K562 (cell line): ENCODE data around the gene LMNB1.

Experiments
- CTCF ChIP-seq, 3 experiments: IDR thresholded peaks in 2 of 3; conservative IDR thresholded peaks in 1 of 3; 2 replicates each; pipeline ENCODE4 v1.5.1; 2011 to 2012; ENCODE audit warnings: low read length in 3 of 3, mild to moderate bottlenecking in 3 of 3, control low read depth in 2 of 3, improper control_type of control experiment in 1 of 3, inconsistent platforms in 1 of 3, low read depth in 1 of 3, mixed read lengths in 1 of 3, moderate library complexity in 1 of 3; ENCODE audit not compliant: insufficient read depth in 2 of 3
- DACH1 ChIP-seq: fragments of 450-650 bp; IDR thresholded peaks from 2 replicates; pipeline ENCODE4 v1.6.1; 2018; ENCODE audit not compliant: partially characterized antibody
- NFIC ChIP-seq: fragments of 450-650 bp; IDR thresholded peaks from 2 replicates; pipeline ENCODE4 v1.6.1; 2017; ENCODE audit warnings: mild to moderate bottlenecking, inconsistent platforms
- ZNF174 ChIP-seq: fragments of 250-450 bp; sonication (Bioruptor Pico); IDR thresholded peaks from 2 replicates; pipeline ENCODE4 v1.4.0; 2020; ENCODE audit warnings: mild to moderate bottlenecking

- TF ChIP-seq ZNF174 (CRISPR knock-in tag) (no peak), CTCF (IDR thresholded peaks at IDR 0.05 in 2 of 3, conservative IDR thresholded peaks at IDR 0.05 in 1 of 3; ENCODE audit: insufficient read depth in 2 of 3, low read depth in 1 of 3, low read length in 3 of 3) (no peak), DACH1 (no peak), NFIC (no peak)
Measured at GRCh38 chr5:126742425-126742824, 34.5 kb upstream of the LMNB1 start.
